Dedifferentiated amniotic fluid mesenchymal stem cell (primary cell): ENCODE measurements around the gene SLC25A1.
"Not testable (repeated sequence)": the region's sequence is repeated elsewhere in the genome, so short reads cannot be mapped to it uniquely, and the experiment has no call there.

ENCODE experiments used
- DNase-seq: peaks from one replicate; pipeline ENCODE4 v3.0.0-alpha.2; 2016; ENCODE audit errors: extremely low spot score

Gene SLC25A1

GRCh38 chr22:19206287-19206686 is 27.8 kb upstream of the SLC25A1 start:
- no peak for DNase-seq

- no peak for DNase-seq
Observed at GRCh38 chr22:19204640-19205039, 26.1 kb upstream of the SLC25A1 start.

GRCh38 chr22:19203834-19204233 is 25.3 kb upstream of the SLC25A1 start:
- DNase-seq: no peak

GRCh38 chr22:19202799-19203186 is 24.3 kb upstream of the SLC25A1 start:
- not testable (repeated sequence) for DNase-seq

DNA sequence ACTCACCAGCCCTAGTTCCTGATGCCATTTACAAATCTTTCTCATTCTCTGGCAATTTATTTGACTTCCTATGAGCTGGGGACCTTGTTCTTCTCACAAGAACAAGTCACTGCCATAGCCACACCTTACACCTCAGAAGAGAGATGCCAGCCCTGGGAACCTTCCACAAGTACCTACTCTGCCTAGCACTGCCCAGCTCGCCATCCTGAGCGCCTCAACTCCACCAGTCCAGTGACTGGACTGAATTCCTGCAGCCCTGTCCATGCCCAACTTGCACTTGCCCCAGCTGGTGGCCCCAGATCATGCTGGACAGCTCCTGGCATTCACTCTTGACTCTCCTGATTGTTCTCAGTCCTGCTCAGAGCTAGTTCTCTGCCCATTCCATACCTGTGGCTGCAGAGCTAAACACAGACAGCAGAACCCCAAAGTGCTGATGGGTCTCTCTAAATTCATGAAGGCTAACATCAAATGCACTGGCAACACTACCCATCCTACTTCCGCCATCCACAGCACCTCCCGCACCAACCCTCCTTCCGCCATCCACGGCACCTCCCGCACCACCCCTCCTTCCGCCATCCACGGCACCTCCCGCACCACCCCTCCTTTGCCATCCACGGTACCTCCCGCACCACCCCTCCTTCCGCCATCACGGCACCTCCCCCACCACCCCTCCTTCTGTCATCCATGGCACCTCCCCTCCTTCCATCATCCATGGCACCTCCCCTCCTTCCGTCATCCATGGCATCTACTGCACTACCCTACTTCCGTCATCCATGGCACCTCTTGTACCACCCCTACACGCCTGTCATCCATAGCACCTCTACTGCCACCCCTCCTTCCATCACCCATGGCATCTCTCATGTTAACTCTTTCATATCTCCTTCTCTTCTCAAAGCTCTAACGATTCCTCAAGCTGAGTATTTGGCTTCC is 23.6 kb upstream of the SLC25A1 start:
- no peak for DNase-seq

- no peak for DNase-seq
Observed at GRCh38 chr22:19201130-19201868, 22.8 kb upstream of the SLC25A1 start.

GRCh38 chr22:19199479-19199878 is 20.9 kb upstream of the SLC25A1 start:
- DNase-seq: no peak

DNA sequence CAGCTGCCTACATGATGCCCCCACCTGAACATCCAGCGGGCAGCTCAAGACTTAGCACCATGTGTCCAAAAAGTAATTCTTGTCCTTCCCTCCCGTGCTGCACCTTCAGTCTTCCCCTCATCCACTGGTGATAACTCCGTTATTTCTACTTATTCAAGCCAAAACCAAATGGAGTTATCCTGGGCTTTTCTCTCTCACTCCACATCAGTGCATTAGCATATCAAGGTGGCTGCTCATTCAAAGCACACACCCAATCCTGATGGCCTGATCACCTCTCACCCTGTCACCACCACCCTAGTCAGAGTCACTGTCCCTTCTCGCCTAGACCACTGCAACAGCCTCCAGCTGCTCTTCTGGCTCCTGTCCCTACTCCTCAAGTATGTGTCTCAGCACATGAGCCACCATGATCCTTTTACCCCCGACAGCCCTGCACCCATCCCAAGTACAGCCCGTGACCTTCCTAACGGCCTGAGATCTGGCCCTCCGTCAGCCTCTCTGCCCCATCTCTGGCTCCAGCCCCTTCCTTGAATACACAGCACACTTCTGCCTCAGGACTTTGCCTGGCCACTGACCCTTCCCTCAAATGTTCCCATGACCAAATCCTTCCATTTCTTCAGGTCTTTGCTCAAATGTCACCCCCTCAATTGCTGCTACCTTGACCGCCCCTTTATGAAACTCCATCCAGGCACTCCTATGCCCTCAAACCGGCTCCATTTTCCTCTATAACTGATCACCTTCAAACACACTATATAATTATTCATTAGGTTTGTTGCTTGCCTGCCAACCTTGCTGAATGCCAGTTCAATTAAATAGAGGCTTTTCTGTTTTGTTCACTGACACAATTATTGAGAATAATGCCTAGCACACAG is 19.7 kb upstream of the SLC25A1 start:
- DNase-seq: no peak

DNA sequence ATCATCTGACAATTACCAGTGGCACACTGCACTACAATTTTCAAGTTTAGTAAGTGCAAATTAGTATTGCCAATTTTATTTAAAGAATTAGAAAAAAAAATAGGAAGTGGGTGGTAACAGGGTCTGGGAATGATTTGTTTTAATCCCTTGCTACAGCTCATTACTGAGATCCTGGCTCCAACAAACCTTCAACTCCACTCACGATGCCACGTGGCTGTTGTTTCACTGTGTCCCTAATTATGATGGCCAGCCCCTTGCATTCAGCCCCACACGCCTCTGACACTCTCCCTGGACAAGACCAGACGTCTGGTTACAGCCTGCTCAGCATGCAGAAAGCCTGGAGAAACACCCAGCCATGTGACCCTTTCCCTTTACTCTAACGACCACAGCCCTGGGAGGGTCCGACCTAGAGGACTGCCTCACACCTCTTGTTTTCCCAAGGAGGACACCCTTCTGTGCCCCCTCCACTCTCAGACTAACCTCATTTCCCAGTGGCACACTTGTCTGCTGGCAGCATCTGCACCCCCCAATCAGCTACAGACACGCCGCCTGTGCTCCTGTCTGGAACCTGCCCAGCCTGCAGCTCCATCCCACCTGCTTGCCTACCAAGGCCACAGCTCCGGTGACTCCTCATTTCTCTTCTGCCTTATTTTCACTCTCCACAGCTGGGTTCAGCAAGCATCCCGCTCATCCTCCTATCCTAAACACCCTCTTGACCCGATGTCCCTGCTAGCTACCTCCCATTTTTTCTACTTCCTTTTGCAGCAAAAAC is 18.5 kb upstream of the SLC25A1 start:
- DNase-seq: no peak

GRCh38 chr22:19195796-19196731 is 17.5 kb upstream of the SLC25A1 start:
- no peak for DNase-seq

GRCh38 chr22:19194766-19195536 is 16.4 kb upstream of the SLC25A1 start:
- no peak for DNase-seq

- DNase-seq: no peak
Observed at GRCh38 chr22:19193879-19194278, 15.3 kb upstream of the SLC25A1 start.

DNA sequence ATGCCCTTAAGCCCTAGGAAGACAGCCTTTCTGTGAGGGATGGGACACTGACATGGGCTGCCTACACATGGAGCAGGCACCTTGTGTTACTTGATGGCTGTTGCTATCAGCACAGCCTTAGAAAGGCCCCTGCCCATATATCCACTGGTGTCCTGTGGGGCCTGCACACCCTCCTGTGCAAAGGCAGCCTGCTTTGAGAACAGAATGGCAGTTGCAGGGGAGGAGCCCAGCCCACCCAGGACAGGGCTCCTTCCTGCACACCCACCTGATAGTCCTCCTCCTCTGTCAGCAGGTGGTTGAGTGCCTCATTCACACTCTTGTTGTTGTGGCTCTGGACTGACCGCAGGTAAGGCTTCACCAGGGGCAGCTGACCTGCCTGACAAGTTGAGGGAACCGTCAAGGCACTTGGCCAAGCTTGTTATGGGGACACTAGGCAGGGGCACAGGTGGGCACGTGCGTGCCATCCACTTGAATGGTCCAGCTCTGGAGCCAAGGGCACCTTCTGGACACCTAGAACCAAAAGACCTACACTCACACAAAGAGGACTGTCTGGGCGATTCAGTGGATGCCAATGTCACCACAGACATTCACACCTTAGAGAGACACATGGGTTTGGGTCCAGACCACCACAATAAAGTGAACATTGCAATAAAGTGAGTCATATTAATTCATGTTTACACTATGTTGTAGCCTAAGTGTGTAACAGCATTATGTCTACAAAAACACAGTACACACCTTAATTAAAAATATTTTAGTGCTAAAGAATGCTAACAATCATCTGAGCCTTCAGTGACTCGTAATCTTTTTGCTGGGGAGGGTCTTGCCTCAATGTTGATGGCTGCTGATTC is 9.4 kb upstream of the SLC25A1 start:
- no peak for DNase-seq

- no peak for DNase-seq
Observed at GRCh38 chr22:19184276-19184997, 5.9 kb upstream of the SLC25A1 start.

DNA sequence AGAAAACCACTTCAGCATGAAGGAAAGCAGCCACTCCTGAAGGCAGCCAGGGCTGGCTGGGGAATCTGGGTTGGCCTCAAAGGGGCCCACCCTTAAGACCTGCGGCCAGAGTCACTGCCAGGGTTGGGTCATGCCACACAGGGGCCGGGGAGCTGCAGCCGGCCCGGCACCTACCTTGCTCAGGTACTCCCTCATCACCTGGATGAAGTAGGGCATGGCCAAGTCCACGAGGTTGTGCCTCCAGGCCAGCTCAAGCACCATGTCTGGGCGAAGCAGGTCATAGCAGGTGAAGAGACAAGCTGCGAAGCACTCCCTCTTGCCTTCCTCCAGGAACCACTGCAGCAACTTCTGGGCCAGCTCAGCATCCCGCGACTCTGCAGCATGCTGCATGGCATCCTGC is 4.7 kb upstream of the SLC25A1 start:
- DNase-seq: no peak

DNA sequence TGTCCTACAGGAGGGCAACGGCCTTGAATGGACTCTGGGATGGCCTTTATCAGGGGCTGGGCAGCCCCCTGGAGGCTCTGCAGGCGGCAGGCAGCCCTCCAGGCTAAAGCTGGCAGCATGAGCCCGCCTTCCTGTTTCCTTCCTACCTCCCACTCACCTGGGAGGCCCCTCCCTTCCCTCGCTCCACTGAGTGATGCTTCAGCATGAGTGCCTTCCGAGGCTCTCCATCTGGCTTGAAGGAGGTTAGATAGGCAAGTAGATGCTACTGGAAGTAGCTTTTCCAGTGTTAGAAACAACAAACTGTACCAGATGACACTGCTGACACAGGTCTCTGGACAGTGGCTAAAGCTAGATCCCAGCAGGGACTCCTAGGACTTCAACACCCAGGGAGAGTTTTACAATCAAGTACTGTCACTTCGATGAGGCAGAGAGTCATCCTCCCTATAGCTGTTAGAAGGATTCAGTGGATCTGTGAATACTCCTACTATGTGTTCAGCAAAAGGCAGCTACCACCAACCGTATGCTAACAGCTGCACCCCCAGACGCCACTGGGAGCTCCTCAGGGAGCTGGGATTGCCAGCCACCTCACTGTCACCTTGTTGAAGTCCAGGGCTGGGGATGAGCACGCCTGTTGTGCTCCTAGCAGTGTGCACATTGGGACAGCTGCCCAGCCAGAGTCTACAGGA is 4.1 kb upstream of the SLC25A1 start:
- no peak for DNase-seq

- no peak for DNase-seq
Observed at GRCh38 chr22:19181786-19182471, 3.4 kb upstream of the SLC25A1 start.
